CD14-positive monocyte (primary cell): Measurements from ENCODE around the gene OSBPL10. TPM values are rescaled to one million over a fixed set of nuclear protein-coding genes. Genes with fewer than 3 reads are reported as not detected.
"Not testable (repeated sequence)": the region's sequence is repeated elsewhere in the genome, so short reads cannot be mapped to it uniquely, and the experiment has no call there.

Experiments used
- DNase-seq, 3 donors: peaks; one replicate each; pipeline ENCODE4 v3.0.0-alpha.2; 2011 to 2022
- H2AFZ ChIP-seq: 2 replicates; pipeline ENCODE4 v1.6.0; 2012; ENCODE audit warnings: mild to moderate bottlenecking, low read depth, low read length, inconsistent platforms; ENCODE audit not compliant: insufficient read depth, poor library complexity, severe bottlenecking
- H3K27ac ChIP-seq, 2 donors: 1 replicate in 1 of 2; 2 replicates in 1 of 2; pipeline ENCODE4 v1.5.1; 2012 to 2013; ENCODE audit warnings: low read length in 2 of 2, control low read depth in 1 of 2, inconsistent platforms in 1 of 2, low read depth in 1 of 2, mild to moderate bottlenecking in 1 of 2
- H3K27me3 ChIP-seq, 2 donors: one replicate each; pipeline versions ENCODE4 v1.6.0 to v1.6.1; 2011 to 2013; ENCODE audit warnings: low read length in 2 of 2; ENCODE audit not compliant: control insufficient read depth in 2 of 2, insufficient read depth in 2 of 2
- H3K36me3 ChIP-seq, 2 donors: replicated peaks in 1 of 2; 1 replicate in 1 of 2; 2 replicates in 1 of 2; pipeline versions ENCODE4 v1.5.1 to v1.6.1; 2012 to 2013; ENCODE audit warnings: low read length in 2 of 2, control low read depth in 1 of 2, inconsistent platforms in 1 of 2, mild to moderate bottlenecking in 1 of 2; ENCODE audit not compliant: insufficient read depth in 2 of 2, control insufficient read depth in 1 of 2
- H3K4me1 ChIP-seq, 2 donors: 1 replicate in 1 of 2; 2 replicates in 1 of 2; pipeline versions ENCODE4 v1.5.1 to v1.6.1; 2012 to 2013; ENCODE audit warnings: low read length in 2 of 2, control low read depth in 1 of 2, inconsistent platforms in 1 of 2, mild to moderate bottlenecking in 1 of 2, moderate library complexity in 1 of 2; ENCODE audit not compliant: insufficient read depth in 2 of 2, control insufficient read depth in 1 of 2
- H3K4me2 ChIP-seq: replicated peaks from 2 replicates; pipeline ENCODE3; 2012; ENCODE audit warnings: low read length, moderate library complexity, mild to moderate bottlenecking; ENCODE audit not compliant: poor library complexity, severe bottlenecking; ENCODE audit errors: extremely low read depth
- H3K4me3 ChIP-seq, 3 experiments: fragments of 200-600 bp in 1 of 3; sonication (generic) in 1 of 3; replicated peaks in 1 of 3; 1 replicate in 2 of 3; 2 replicates in 1 of 3; pipeline ENCODE4 v1.5.1; 2011 to 2013; ENCODE audit warnings: low read length in 3 of 3, mild to moderate bottlenecking in 3 of 3, control low read depth in 2 of 3, low read depth in 2 of 3, inconsistent platforms in 1 of 3, moderate library complexity in 1 of 3
- H3K79me2 ChIP-seq: 2 replicates; pipeline ENCODE4 v1.6.0; 2012; ENCODE audit warnings: mild to moderate bottlenecking, control low read depth, inconsistent platforms, low read length, moderate library complexity; ENCODE audit not compliant: insufficient read depth
- H3K9ac ChIP-seq: 2 replicates; pipeline ENCODE4 v1.6.0; 2017; ENCODE audit warnings: low read length, mild to moderate bottlenecking; ENCODE audit not compliant: insufficient read depth, poor library complexity, severe bottlenecking
- H3K9me3 ChIP-seq, 2 donors: replicated peaks in 1 of 2; 1 replicate in 1 of 2; 2 replicates in 1 of 2; pipeline versions ENCODE4 v1.5.1 to v1.6.1; 2012 to 2013; ENCODE audit warnings: low read length in 2 of 2, control low read depth in 1 of 2; ENCODE audit not compliant: control insufficient read depth in 1 of 2, insufficient read depth in 1 of 2
- H4K20me1 ChIP-seq: 2 replicates; pipeline ENCODE4 v1.6.0; 2012; ENCODE audit warnings: mild to moderate bottlenecking, low read length, control low read depth, moderate library complexity; ENCODE audit not compliant: insufficient read depth
- H3K27ac Mint-ChIP-seq, 7 donors: one replicate each; pipeline ENCODE4 v1.8.0; 2020; ENCODE audit warnings: mild to moderate bottlenecking in 7 of 7, mixed read lengths in 7 of 7, moderate library complexity in 6 of 7, inconsistent platforms in 2 of 7
- H3K27me3 Mint-ChIP-seq, 3 donors: one replicate each; pipeline ENCODE4 v1.8.0; 2021 to 2022; ENCODE audit warnings: low read depth in 3 of 3, mild to moderate bottlenecking in 3 of 3, mixed read lengths in 3 of 3, moderate library complexity in 3 of 3, inconsistent platforms in 1 of 3
- H3K36me3 Mint-ChIP-seq, 2 donors: one replicate each; pipeline ENCODE4 v1.8.0; 2020; ENCODE audit warnings: mixed read lengths in 2 of 2, inconsistent platforms in 1 of 2, mild to moderate bottlenecking in 1 of 2
- H3K4me1 Mint-ChIP-seq: one replicate; pipeline ENCODE4 v1.8.0; 2020; ENCODE audit warnings: mild to moderate bottlenecking, mixed read lengths
- H3K4me3 Mint-ChIP-seq, 2 donors: one replicate each; pipeline ENCODE4 v1.8.0; 2020; ENCODE audit warnings: mild to moderate bottlenecking in 2 of 2, mixed read lengths in 2 of 2, moderate library complexity in 1 of 2
- H3K9me3 Mint-ChIP-seq, 7 donors: one replicate each; pipeline ENCODE4 v1.8.0; 2020 to 2022; ENCODE audit warnings: mixed read lengths in 7 of 7, mild to moderate bottlenecking in 6 of 7, moderate library complexity in 6 of 7, inconsistent platforms in 2 of 7
- WGBS: methylation state at CpG from one replicate; pipeline ENCODE4 v1.1.5; 2013; ENCODE audit warnings: missing lambda C conversion rate; ENCODE audit not compliant: insufficient coverage; 5-methylcytosine and 5-hydroxymethylcytosine counted together
- intact Hi-C, 2 donors: fragments of 100-400 bp; cut with micrococcal nuclease; formaldehyde crosslinking; loops; one replicate each; pipeline versions ENCODE4 v1.15.0 to v1.15.1; 2023
- polyA plus RNA-seq, 3 donors: library from polyadenylated mRNA; depleted of rRNA in 1 of 3; unstranded in 2 of 3; stranded (reverse) in 1 of 3; fragments of 300-500 nt in 2 of 3; fragments of >200 nt in 1 of 3; fragmentation: Illumina TruSeq in 2 of 3; gene quantifications; 1 replicate in 2 of 3; 2 replicates in 1 of 3; pipeline ENCODE4 v1.2.3, GENCODE V29; 2012 to 2021
- TF ChIP-seq, protein P1 (sequence below): fragments of 200-600 bp; IDR thresholded peaks from one replicate; pipeline ENCODE4 v1.8.0; 2022; ENCODE audit warnings: antibody characterized with exemption, mild to moderate bottlenecking

Gene OSBPL10
- polyA plus RNA-seq, 3 donors, result 0.03 TPM; not detected in 2

DNA sequence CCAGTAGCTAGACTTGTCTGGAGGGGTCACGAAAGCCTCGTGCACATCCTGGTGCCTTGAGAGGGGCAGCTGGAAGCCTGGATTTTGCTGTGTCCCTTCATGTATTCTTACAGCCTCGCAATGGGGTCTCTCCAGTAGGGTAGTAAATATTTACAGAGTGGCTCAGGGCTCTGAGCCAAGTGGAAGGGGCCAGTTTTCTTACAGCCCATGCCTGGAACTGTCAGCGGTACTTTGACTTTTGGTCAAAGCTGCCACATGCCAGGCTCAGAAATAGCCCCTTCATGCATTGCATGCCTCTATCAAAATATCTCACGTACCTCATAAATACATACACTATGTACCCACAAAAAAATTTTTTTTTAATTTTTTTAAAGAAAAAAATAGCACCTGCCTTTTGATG lies 119.2 kb downstream of the OSBPL10 start:
- Histone ChIP-seq H3K27ac (no peak overlapping the region), H3K4me1 (no peaks in the 10 kb centered on the region), H3K9me3 (no peaks in the 10 kb centered on the region), H3K9ac (no peak overlapping the region), H3K4me2 (no peak overlapping the region), H3K36me3 (no peaks in the 10 kb centered on the region), H2AFZ (no peak overlapping the region), H3K79me2 (no peaks in the 10 kb centered on the region), H3K4me3 (no peak overlapping the region), H4K20me1 (no peaks in the 10 kb centered on the region), H3K27me3 (no peaks in the 10 kb centered on the region)
- TF ChIP-seq, protein P1, sequence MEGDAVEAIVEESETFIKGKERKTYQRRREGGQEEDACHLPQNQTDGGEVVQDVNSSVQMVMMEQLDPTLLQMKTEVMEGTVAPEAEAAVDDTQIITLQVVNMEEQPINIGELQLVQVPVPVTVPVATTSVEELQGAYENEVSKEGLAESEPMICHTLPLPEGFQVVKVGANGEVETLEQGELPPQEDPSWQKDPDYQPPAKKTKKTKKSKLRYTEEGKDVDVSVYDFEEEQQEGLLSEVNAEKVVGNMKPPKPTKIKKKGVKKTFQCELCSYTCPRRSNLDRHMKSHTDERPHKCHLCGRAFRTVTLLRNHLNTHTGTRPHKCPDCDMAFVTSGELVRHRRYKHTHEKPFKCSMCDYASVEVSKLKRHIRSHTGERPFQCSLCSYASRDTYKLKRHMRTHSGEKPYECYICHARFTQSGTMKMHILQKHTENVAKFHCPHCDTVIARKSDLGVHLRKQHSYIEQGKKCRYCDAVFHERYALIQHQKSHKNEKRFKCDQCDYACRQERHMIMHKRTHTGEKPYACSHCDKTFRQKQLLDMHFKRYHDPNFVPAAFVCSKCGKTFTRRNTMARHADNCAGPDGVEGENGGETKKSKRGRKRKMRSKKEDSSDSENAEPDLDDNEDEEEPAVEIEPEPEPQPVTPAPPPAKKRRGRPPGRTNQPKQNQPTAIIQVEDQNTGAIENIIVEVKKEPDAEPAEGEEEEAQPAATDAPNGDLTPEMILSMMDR, result no peak
- intact Hi-C loops, result no loop called here
- Mint-ChIP-seq H3K9me3 (peaks cover 0 to 4% (median 0%) of the 10 kb centered on the region in 7 donors), H3K36me3 (no peaks in the 10 kb centered on the region), H3K27me3 (peaks cover 0 to 4% (median 0%) of the 10 kb centered on the region in 3 donors), H3K4me1 (no peaks in the 10 kb centered on the region), H3K27ac (no peak overlapping the region), H3K4me3 (no peak overlapping the region)
- DNase-seq, result no peak
- 97% methylated on average over 4 of the region's 5 CpGs for WGBS

DNA sequence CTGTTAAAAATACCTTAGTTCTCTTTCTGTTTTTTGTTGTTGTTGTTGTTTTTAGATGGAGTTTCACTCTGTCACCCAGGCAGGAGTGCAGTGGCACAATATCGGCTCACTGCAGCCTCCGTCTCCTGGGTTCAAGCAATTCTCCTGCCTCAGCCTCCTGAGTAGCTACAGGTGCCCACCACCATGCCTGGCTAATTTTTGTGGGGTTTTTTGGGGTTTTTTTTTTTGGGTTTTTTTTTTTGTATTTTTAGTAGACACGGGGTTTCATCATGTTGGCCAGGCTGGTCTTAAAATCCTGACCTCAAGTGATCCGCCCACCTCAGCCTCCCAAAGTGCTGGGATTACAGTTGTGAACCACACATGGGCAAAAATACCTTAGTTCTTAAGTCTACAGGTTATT lies 120.4 kb downstream of the OSBPL10 start:
- H3K36me3 Mint-ChIP-seq, intact Hi-C loops, H3K4me3 Mint-ChIP-seq: not testable (repeated sequence)

More for the DNA sequence above, 120.4 kb downstream of the OSBPL10 start:
- not testable (repeated sequence) for H3K4me1 ChIP-seq, H3K9me3 Mint-ChIP-seq, H2AFZ ChIP-seq, H3K36me3 ChIP-seq, H3K9ac ChIP-seq, H3K27me3 ChIP-seq, H3K4me3 ChIP-seq, H3K27ac ChIP-seq, H3K79me2 ChIP-seq, DNase-seq, H3K27me3 Mint-ChIP-seq, H3K27ac Mint-ChIP-seq, H3K4me1 Mint-ChIP-seq, H3K9me3 ChIP-seq, H3K4me2 ChIP-seq, H4K20me1 ChIP-seq
- 90% methylated on average over 2 of the region's 4 CpGs for WGBS
